Lower leg skin (tissue), 3 donors: Measurements from ENCODE around the gene BEND5.

ENCODE experiments used
- CTCF ChIP-seq, 3 donors: fragments of 450-650 bp; IDR thresholded peaks; one replicate each; pipeline ENCODE4 v1.5.1; 2016; ENCODE audit warnings: antibody characterized with exemption in 3 of 3, mild to moderate bottlenecking in 3 of 3, moderate library complexity in 2 of 3
- POLR2A ChIP-seq, 2 donors: fragments of 450-650 bp; IDR thresholded peaks; one replicate each; pipeline ENCODE4 v1.6.1; 2016 to 2017; ENCODE audit warnings: antibody characterized with exemption in 2 of 2, mild to moderate bottlenecking in 1 of 2, moderate library complexity in 1 of 2

GRCh38 chr1:48710915-48711314 lies 65.8 kb downstream of the BEND5 start:
- TF ChIP-seq CTCF (IDR thresholded peaks at IDR 0.05) (no peak), POLR2A (IDR thresholded peaks at IDR 0.05) (no peak)
